ENCODE measurements around the gene ZNF275. TPM values are rescaled to one million over a fixed set of nuclear protein-coding genes. Genes with fewer than 3 reads are reported as not detected.

The ZNF275 gene
- total RNA-seq, 4 donors from 2014 or later: 13.6 to 20.1 (median 16.2) TPM

DNA sequence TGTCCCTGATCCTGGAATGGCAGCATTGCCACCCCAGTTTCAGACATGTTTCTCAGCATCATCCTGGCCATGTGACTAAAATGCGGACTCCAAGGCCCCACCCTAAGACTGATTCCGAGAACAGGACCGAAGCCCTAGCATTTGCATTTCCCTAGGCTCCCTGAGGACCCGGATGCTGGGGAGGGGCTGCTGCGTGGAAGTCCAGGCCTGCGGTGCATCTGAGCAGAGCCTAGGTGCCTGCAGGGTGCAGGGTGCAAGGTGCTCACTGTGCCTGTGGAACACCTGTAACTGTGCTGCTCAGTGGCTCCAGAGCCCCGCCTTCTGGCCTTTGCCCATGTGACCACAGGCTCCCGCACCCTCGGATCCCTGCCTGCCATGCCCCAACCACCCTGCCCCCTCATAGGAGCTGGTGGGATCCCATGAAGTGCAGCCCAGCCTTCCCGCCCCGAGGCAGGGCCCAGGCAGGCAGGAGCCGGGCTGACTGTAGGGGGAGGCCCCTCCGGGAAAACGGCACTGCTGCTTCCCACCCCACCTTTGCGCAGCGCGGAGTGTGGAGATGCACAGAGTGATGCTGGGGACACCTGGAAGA, 27.3 kb upstream of the ZNF275 start:
- no peak for TF ChIP-seq EP300 (IDR thresholded peaks at IDR 0.05)
- no peak for TF ChIP-seq POLR2AphosphoS5 (IDR thresholded peaks at IDR 0.05)
- no peak for TF ChIP-seq POLR2A (IDR thresholded peaks at IDR 0.05)
- TF ChIP-seq, protein P1, sequence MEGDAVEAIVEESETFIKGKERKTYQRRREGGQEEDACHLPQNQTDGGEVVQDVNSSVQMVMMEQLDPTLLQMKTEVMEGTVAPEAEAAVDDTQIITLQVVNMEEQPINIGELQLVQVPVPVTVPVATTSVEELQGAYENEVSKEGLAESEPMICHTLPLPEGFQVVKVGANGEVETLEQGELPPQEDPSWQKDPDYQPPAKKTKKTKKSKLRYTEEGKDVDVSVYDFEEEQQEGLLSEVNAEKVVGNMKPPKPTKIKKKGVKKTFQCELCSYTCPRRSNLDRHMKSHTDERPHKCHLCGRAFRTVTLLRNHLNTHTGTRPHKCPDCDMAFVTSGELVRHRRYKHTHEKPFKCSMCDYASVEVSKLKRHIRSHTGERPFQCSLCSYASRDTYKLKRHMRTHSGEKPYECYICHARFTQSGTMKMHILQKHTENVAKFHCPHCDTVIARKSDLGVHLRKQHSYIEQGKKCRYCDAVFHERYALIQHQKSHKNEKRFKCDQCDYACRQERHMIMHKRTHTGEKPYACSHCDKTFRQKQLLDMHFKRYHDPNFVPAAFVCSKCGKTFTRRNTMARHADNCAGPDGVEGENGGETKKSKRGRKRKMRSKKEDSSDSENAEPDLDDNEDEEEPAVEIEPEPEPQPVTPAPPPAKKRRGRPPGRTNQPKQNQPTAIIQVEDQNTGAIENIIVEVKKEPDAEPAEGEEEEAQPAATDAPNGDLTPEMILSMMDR (IDR thresholded peaks at IDR 0.05): no peak
- H3K27me3 ChIP-seq: no peaks in the 10 kb centered on the region
- H3K9me3 ChIP-seq: no peaks in the 10 kb centered on the region
- H3K27ac ChIP-seq: no peak overlapping the region
- ATAC-seq: no peak
- no peaks in the 10 kb centered on the region for H3K4me1 ChIP-seq
- H3K36me3 ChIP-seq: no peaks in the 10 kb centered on the region
- H3K4me3 ChIP-seq: no peak overlapping the region
- WGBS, 2 donors (ENCODE audit: low coverage in 1 of 2): 100% methylated on average over 2 of the region's 17 CpGs; no CpG with 5 or more reads in 1 of the 2 donors

DNA sequence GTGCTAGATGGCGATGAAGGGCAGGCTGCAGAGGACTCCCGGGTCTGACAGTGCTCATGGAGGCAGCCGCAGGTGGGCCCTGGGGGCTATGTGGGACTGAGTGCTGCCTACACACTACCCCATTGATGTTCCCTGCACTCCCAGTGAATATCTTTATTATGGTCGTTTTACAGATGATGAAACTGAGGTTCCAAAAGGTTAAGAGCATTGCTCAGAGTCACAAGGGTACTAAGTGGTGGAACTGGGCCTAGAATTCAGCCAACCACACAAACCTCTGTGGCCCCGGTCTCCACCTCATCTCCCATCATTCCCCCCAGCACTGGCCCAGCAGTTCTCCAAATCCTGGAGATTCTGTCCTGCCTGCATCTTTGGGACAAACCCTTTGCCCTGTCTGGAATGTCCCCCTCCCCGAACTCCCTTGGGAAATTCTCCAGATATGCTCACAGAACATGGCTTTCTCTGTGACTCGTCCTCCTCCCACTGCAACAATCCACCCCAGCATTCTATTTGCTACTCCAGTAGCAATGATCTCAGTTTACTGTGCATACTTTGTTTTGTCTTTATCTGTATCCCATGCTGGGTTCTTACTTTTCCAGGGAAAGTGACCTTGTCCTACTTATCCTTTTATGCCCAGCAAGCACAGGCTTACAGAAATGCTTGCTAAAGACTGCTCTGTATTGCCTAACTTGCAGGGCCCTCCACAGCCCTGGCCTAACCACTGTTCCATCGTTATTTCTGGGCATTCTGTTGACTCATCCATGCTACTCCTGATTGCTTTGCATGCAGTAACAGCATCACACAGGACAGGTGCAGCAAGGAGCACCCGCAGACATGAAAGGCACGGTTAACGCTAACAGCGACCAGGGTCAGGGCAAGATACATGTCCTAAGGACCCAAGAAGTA, 26.4 kb upstream of the ZNF275 start:
- WGBS, 2 donors (ENCODE audit: low coverage in 1 of 2): 64 to 65% methylated on average over 3 to 8 of the region's 12 CpGs
- H3K27ac ChIP-seq: no peak overlapping the region
- H3K27me3 ChIP-seq: no peaks in the 10 kb centered on the region
- no peak overlapping the region for H3K4me3 ChIP-seq
- TF ChIP-seq EP300 (IDR thresholded peaks at IDR 0.05): no peak
- TF ChIP-seq, protein P1 (IDR thresholded peaks at IDR 0.05): no peak
- TF ChIP-seq POLR2AphosphoS5 (IDR thresholded peaks at IDR 0.05): no peak
- no peak for TF ChIP-seq POLR2A (IDR thresholded peaks at IDR 0.05)
- H3K4me1 ChIP-seq: no peaks in the 10 kb centered on the region
- H3K9me3 ChIP-seq: no peaks in the 10 kb centered on the region
- no peak for ATAC-seq
- no peaks in the 10 kb centered on the region for H3K36me3 ChIP-seq

DNA sequence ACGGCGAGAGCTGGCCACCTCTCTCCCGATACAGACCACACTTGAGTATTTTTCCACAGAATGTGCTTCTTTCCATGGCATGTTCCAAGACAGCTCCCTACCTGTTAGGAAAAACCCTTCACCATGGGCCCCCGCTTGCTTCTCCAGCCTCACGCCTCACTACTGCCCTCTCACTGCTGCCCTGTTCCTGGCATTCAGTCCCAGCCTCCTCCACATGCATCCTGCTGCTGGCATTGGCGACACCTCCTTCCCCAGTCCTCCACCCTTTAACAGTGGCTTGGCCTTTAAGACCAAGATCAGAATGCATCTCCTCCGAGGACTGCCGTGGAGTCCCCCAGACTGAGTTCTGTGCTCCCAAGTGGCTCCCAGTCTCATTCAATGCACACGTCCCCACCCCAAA, 23.1 kb upstream of the ZNF275 start:
- no peak for TF ChIP-seq EP300 (IDR thresholded peaks at IDR 0.05)
- TF ChIP-seq, protein P1 (IDR thresholded peaks at IDR 0.05): no peak
- TF ChIP-seq POLR2A (IDR thresholded peaks at IDR 0.05): no peak
- TF ChIP-seq POLR2AphosphoS5 (IDR thresholded peaks at IDR 0.05): no peak
- Histone ChIP-seq H3K4me1 (no peaks in the 10 kb centered on the region), H3K36me3 (no peaks in the 10 kb centered on the region), H3K4me3 (no peak overlapping the region), H3K27ac (no peak overlapping the region), H3K27me3 (no peaks in the 10 kb centered on the region), H3K9me3 (no peaks in the 10 kb centered on the region)
- 59% methylated on average over 4 of the region's 9 CpGs; no CpG with 5 or more reads in 1 of the 2 donors for WGBS, 2 donors (ENCODE audit: low coverage in 1 of 2)
- ATAC-seq: no peak

DNA sequence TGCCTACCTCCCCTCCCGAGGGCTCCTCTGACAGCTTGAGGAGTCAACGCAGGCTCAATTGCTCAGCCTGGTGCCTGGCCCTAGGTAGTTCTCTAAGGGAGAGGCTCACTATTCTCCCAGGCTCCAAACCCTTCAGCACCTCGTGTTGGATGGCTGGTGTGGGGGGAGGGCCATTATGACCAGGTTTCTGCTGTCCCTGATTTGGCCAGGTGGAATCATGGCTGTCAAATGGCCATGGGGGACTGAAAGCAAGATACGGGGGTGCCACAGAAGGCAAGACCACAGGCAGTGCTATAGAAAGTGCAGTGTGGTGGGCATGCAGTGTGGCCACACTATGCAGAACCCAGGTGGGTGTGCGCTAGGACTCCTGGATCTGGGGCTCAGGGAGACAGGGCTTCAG, 21.9 kb upstream of the ZNF275 start:
- Histone ChIP-seq H3K4me1 (no peaks in the 10 kb centered on the region), H3K27ac (no peak overlapping the region), H3K9me3 (no peaks in the 10 kb centered on the region), H3K4me3 (no peak overlapping the region), H3K27me3 (no peaks in the 10 kb centered on the region), H3K36me3 (no peaks in the 10 kb centered on the region)
- no peak for ATAC-seq
- TF ChIP-seq POLR2A (IDR thresholded peaks at IDR 0.05): no peak
- 100% methylated on average over 1 of the region's 5 CpGs; no CpG with 5 or more reads in 1 of the 2 donors for WGBS, 2 donors (ENCODE audit: low coverage in 1 of 2)

DNA sequence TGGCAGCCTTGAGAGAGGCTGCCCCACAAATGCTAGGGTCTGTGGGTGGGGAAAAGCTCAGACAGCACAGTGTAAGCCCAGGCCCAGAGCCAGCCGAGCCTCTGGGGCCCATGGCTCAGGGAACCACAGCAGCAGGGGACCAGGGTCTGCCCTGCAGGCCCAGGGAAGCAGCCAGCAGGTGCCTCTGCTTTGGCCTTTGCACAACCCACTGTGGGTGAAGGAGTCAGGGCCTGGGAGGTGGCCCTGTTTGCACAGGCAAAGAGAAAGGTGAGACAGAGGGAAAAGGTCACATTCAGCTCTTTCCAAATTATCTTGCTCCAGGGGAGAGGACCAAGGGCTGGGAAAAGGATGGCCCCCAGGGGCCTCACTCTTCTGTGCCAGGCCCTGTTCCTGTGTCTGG, 21.1 kb upstream of the ZNF275 start:
- H3K4me1 ChIP-seq: no peaks in the 10 kb centered on the region
- no CpG with 5 or more reads among the region's 1 CpG for WGBS, 2 donors (ENCODE audit: low coverage in 1 of 2)
- H3K27ac ChIP-seq: no peak overlapping the region
- H3K36me3 ChIP-seq: no peaks in the 10 kb centered on the region
- no peaks in the 10 kb centered on the region for H3K27me3 ChIP-seq
- H3K4me3 ChIP-seq: no peak overlapping the region
- H3K9me3 ChIP-seq: no peaks in the 10 kb centered on the region
- TF ChIP-seq POLR2AphosphoS5 (IDR thresholded peaks at IDR 0.05) (no peak), POLR2A (IDR thresholded peaks at IDR 0.05) (no peak)
- ATAC-seq: no peak

Data from gastroesophageal sphincter (tissue), 4 donors.